ENCODE results near the gene ATAD2B.
"Not testable (repeated sequence)": the region's sequence is repeated elsewhere in the genome, so short reads cannot be mapped to it uniquely, and the experiment has no call there.

The ATAD2B gene

DNA sequence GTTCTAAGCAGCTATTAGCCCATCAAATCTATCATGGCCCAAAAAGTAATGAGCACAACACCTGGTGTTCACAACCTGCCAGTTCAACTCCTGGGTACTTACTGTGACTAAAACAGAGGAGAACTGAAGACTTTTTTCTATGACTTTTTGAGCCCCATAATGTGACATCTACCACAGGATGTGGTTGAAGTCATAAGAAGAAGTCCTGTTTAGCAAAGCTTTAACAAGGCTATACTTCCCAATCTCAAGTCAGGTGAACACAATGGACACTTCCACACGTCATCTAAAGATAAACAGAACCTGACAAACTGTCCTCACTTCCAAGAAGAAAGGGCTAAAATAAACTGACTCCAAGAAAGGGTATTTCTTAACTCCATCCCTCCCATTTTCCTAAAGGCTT is 138.8 kb downstream of the ATAD2B start:
- no peak for DNase-seq (ENCODE audit: low read depth)

- no peak for DNase-seq (ENCODE audit: low read depth)
Observed at GRCh38 chr2:23784971-23785370, 142.0 kb downstream of the ATAD2B start.

DNA sequence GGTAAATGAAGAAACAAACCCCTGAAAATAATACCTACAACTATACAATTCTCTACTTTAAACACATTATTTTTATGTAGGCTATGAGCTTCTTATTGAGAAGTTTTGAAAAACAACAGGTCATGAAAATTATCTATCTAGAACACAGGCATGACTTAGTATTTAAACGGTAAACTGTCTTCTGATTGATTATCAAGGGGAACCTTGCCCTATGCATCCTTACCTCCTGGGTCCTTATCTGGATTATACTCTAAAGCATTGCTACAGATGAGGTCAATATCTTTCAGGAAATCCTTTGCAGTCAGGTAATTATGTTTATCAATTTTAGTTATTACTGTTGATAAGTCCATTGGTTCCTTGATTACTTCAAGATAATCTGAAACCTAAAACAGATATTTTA is 144.3 kb downstream of the ATAD2B start:
- DNase-seq (ENCODE audit: low read depth), result no peak

DNA sequence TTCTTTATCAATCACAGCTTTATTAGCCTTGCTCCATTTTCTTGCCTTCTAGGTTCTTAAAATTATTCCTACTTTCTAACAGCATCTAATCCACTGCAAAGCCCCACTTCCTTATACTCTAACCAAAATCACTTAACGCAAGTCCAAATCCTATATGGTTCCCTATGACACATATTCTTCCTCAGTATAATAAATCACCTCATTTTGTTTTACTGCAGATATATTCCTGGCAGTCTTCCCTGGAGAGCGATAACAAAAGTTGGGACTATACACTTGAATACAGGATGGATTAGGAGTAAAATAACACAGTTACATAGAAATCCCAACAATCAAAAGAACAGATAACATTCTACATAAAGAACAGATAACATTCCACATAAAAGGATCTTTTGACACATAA is 144.8 kb downstream of the ATAD2B start:
- no peak for DNase-seq (ENCODE audit: low read depth)

- DNase-seq (ENCODE audit: low read depth), result not testable (repeated sequence)
Observed at GRCh38 chr2:23780465-23780864, 146.5 kb downstream of the ATAD2B start.

DNA sequence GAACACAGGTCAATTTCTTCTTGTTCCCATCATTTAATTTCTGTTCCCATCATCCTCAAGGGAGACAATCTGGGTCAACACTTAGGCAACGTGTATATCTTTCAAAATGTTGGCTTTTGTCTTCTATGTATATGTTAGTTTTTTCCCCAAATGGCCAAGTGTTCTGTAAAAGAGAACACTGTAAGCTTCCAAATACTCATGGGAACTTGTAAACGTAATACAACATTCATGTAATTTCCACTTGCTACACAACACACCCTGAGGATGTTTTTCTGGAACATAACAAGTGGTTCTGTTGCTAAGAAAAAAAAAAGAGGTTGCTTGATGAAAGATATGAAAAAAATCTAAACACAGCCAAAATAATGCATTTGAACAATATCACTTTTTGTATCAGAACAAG is 149.1 kb downstream of the ATAD2B start:
- DNase-seq (ENCODE audit: low read depth), result no peak

- DNase-seq (ENCODE audit: low read depth), result no peak
Observed at GRCh38 chr2:23776021-23776420, 150.9 kb downstream of the ATAD2B start.

- no peak for DNase-seq (ENCODE audit: low read depth)
Observed at GRCh38 chr2:23772684-23773083, 154.2 kb downstream of the ATAD2B start.

DNA sequence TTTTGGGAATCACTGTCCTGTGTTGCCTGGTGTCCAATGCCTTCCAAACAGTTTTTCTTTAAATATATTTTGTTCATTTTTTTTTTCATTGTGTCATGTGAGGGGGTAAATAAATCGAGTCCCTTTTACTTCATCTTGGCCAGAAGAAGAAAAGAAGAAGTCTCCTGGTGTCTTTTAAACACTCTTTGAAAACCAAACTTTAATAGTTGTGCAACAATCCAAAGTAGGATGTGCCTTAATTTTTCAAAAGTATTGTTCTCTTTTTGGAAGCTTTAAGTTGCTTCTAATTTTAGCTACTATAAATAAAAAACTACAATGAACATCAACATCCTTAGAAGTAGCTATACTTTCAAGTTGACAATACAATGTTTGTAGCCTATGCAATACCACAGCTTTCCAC is 154.9 kb downstream of the ATAD2B start:
- no peak for DNase-seq (ENCODE audit: low read depth)

- no peak for DNase-seq (ENCODE audit: low read depth)
Observed at GRCh38 chr2:23769364-23769763, 157.6 kb downstream of the ATAD2B start.

DNA sequence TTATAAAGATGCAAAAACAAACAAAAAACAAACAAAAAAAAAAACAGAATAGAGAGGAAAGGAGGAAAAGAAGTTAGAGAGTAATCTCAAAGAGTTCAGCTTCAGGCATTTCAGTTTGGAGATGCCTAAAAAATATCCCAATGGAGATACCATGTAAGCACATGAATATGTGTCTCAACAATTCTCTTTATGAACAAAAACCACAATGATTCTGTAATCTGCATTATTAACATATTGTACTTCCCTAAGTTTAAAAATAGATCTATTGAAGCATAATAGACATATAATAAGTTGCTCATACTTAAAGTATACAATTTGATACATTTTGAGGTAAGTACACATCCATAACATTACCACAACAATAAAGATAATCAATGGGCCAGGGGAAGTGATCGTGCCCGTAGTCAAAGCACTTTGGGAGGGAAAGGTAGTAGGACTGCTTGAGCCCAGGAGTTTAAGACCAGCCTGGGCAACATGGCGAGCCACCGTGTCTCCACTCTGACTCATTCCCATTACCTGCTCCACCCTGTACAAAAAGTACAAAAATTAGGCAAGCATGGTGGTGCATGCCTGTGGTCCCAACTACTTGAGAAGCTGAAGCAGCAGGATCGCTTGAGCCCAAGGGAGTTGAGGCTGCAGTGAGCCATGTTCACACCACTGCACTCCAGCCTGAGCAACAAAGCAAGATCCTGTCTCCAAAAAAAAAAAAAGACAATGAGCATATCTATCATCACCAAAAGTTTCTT is 158.9 kb downstream of the ATAD2B start:
- DNase-seq (ENCODE audit: low read depth), result no peak

GRCh38 chr2:23762141-23762540 is 164.8 kb downstream of the ATAD2B start:
- DNase-seq (ENCODE audit: low read depth), result no peak

- DNase-seq (ENCODE audit: low read depth), result no peak
Observed at GRCh38 chr2:23761638-23762037, 165.3 kb downstream of the ATAD2B start.

DNA sequence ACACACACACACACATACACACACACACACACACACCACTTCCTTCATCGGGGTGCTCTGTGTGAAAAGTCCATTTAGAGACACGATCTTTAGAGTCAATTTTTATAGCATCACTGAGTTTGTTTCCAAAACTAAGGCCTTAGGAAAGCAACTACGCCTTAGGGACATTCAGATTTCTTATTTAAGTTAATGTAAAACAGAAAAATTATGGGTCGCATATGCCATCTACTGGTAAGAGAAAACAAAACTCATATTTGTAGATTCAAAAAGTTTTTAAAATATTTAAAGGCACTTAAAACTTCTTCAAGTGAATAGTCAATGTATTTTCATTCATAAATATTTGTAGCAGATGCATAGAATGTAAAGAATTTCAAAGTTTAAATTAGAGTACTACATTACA is 166.2 kb downstream of the ATAD2B start:
- no peak for DNase-seq (ENCODE audit: low read depth)

- DNase-seq (ENCODE audit: low read depth), result no peak
Observed at GRCh38 chr2:23757686-23758433, 169.1 kb downstream of the ATAD2B start.

GRCh38 chr2:23756593-23757292 is 170.2 kb downstream of the ATAD2B start:
- no peak for DNase-seq (ENCODE audit: low read depth)

- DNase-seq (ENCODE audit: low read depth), result no peak
Observed at GRCh38 chr2:23754970-23755369, 172.0 kb downstream of the ATAD2B start.

DNA sequence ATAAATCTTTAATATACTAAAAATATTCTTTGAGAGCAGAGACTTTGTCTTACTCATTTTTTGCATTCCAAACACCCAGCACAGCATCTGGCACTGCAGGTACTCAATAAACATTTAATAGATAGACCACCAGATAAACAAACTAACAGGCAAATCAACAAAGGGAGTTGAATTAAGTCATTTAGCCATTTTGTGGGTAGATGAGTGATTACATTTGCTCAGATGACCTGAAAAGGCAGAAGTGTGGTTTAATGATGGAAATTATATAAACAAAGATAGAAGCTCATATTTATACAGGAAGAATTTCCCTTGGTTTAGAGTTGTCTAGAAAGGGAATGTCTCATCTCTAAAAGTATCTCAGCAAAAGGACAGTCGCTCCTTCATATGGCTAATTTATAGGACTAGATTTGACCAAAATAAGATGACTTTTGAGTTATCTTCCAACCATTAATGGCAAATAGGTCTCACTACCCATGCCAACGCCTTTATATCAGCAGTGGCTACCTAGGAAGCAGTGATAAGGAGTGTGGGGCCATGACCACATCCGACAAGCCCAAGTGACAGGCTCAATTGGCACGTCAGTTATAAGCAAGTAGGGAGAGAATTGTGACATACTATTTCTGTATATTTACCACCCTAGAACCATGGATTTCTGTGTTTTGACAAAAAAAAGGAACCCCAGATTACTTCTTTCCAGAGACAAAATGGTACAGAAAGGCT is 173.5 kb downstream of the ATAD2B start:
- DNase-seq (ENCODE audit: low read depth), result no peak

GRCh38 chr2:23751747-23752265 is 175.1 kb downstream of the ATAD2B start:
- no peak for DNase-seq (ENCODE audit: low read depth)

- no peak for DNase-seq (ENCODE audit: low read depth)
Observed at GRCh38 chr2:23746141-23746863, 180.6 kb downstream of the ATAD2B start.

GRCh38 chr2:23745726-23746105 is 181.2 kb downstream of the ATAD2B start:
- DNase-seq (ENCODE audit: low read depth), result no peak
